KOPT-K1 (cell line): ENCODE measurements around the gene ESX1.
"Not testable (repeated sequence)": the region's sequence is repeated elsewhere in the genome, so short reads cannot be mapped to it uniquely, and the experiment has no call there.

Source experiments
- H3K27ac ChIP-seq: fragments of 200-600 bp; sonication (generic); 2 replicates; pipeline ENCODE4 v1.5.1; 2016; ENCODE audit warnings: antibody characterized with exemption, mild to moderate bottlenecking, low read depth, low read length; ENCODE audit not compliant: poor library complexity, severe bottlenecking
- H3K36me3 ChIP-seq: fragments of 200-600 bp; sonication (generic); 2 replicates; pipeline ENCODE4 v1.5.1; 2017; ENCODE audit warnings: antibody characterized with exemption, mild to moderate bottlenecking, low read length, moderate library complexity; ENCODE audit not compliant: insufficient read depth
- H3K9me3 ChIP-seq: fragments of 200-600 bp; sonication (generic); 2 replicates; pipeline ENCODE4 v1.5.1; 2017; ENCODE audit warnings: antibody characterized with exemption, low read length, mild to moderate bottlenecking; ENCODE audit not compliant: insufficient read depth, poor library complexity, severe bottlenecking

The ESX1 gene

DNA sequence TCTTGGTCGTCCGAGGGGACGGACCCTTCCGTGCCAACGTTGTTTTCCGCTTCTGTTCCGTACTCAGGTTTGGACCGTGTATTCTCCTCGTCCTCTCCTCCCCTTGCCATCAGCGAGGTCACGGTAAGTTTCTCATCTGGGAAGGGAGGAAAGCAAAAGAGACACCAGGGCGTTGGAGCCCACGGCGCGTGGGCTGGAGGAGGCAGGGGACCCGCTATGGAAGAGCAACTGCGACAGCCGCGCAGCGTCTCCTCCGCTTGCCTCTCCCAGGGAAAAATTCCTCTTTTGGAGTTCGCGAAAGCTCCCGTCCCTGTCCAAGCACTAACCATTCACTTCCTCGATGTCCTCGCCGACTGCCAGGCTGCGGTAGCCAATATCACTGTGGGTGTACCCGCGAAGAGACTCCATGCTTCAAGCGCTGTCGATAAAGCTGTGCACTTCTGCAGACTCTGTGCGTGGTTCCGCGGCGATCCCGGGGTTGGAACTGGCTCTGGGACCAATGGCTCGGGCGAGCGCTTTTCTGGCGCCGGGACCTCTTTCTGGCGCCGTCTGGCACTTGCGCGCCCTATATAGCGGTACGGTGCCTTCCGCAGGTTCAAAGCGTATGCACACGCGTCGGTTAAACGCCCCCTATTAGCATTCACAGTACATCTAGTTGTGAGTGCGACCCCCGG, at the start of gene ESX1:
ESX1 (minus strand) TSS at position 492 of the 674 bp plus-strand sequence; CDS start at position 408, 84 bp downstream.
- H3K36me3 ChIP-seq, result no peaks in the 10 kb centered on the region
- no peaks in the 10 kb centered on the region for H3K9me3 ChIP-seq
- no peak within 1 kb of the TSS for H3K27ac ChIP-seq

DNA sequence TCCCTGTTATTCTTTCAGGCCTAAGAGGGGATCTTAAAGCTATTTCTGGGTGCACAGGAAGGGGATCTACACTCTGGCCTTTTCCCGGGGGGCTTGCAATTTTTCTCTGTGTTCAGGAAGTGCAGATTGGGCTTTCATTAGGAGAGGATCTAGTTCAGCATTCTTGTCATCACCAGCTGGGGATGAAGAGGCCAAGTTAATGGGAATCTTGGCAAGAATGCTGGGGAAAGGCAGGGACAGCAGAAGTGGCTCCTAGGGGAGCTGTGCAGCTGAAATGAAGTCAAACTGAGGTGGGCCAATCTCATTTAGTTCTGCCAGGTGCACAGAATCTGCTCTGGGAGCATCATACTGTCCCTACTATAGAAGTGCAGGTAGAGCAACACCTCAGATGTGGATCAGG, 40.9 kb upstream of the ESX1 start:
- Histone ChIP-seq H3K36me3 (no peaks in the 10 kb centered on the region), H3K27ac (no peak overlapping the region), H3K9me3 (no peaks in the 10 kb centered on the region)

DNA sequence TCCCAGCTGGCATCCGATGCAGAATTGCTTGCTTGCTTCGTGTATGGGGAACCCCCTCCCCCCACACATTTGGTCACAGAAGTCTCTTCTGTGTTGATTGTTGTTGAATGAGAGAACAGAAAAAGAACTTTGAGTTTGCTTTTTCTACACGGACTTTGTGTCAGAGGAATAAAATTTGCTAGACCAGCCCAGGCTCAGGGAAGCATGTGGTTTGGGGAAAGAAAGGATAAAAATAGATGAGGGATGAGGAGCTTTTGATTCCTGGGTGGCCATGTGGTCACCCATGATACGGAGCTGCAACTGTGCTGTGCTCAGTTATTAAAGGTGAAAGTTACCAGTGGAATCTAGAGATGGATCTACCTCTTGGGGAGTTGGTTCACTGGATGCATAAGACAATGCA, 34.2 kb upstream of the ESX1 start:
- H3K9me3 ChIP-seq, result no peaks in the 10 kb centered on the region
- no peaks in the 10 kb centered on the region for H3K36me3 ChIP-seq
- no peak overlapping the region for H3K27ac ChIP-seq

DNA sequence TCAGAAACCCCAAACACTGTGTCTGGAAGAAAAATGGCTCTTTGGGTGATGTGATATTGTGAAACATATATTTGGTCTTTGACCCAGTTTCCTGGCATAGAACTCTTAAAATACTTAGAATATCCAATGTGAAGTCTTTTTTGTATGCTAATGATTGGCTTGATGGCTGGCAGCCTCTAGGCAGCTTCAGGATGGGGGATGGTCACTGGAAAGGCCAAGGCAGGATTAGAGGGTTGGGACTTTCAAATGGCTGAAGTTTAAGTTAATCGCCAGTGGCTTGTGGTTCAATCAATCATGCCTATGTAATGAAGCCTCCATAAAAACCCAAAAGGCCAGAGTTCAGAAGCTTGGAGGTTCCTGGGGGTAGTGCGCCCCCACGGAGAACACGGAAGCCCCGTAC, 33.5 kb upstream of the ESX1 start:
- Histone ChIP-seq H3K27ac (no peak overlapping the region), H3K36me3 (no peaks in the 10 kb centered on the region), H3K9me3 (no peaks in the 10 kb centered on the region)

DNA sequence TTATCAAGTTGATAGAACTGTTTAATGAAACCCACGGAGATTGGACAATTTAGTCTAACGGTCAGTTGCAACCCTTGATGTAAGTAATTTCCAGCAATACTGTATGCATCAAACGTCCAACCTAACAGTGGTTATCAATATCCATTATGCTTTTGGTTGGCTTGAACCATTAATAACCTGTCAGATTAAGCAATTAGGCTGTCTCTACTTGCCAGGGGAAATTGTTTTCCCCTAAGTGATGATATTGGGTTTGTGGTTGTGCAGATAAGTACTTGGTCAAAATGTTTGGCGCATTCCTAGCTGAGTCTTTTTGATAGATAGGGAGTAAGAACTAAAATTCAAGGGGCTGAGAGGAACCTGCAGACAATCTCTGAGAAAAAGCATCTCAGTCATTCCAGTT, 30.5 kb upstream of the ESX1 start:
- no peaks in the 10 kb centered on the region for H3K9me3 ChIP-seq
- no peaks in the 10 kb centered on the region for H3K36me3 ChIP-seq
- no peak overlapping the region for H3K27ac ChIP-seq

- Histone ChIP-seq H3K36me3 (no peaks in the 10 kb centered on the region), H3K27ac (no peak overlapping the region), H3K9me3 (no peaks in the 10 kb centered on the region)
Observed at GRCh38 chrX:104284507-104284906, 29.8 kb upstream of the ESX1 start.

DNA sequence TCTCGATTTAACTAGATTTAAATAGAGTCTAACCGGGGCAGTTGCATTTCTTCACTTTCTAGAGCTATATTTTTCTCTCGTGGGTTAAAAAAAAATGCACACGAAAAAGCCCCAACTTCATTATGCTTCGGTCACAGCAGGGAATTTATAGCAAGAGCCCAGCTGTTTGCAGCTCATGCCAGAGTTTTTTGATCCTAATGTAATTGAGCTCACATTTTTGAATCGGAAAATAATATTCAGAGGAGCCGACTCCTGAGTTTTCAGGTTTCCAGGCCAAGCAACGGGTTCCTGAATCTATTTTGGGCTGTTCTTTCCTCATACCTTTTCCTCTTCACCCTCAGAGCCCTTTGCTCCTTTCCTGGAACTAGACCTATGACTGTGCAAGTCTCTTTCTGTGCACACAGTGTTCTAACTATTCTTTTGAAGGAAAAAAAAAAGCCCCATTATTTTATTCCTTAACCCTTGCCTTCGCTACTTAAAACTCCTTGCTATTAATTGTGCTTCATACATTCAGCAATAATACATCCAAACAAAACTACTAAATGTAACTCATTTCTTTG, 27.5 kb upstream of the ESX1 start:
- no peak overlapping the region for H3K27ac ChIP-seq
- H3K9me3 ChIP-seq, result no peaks in the 10 kb centered on the region

DNA sequence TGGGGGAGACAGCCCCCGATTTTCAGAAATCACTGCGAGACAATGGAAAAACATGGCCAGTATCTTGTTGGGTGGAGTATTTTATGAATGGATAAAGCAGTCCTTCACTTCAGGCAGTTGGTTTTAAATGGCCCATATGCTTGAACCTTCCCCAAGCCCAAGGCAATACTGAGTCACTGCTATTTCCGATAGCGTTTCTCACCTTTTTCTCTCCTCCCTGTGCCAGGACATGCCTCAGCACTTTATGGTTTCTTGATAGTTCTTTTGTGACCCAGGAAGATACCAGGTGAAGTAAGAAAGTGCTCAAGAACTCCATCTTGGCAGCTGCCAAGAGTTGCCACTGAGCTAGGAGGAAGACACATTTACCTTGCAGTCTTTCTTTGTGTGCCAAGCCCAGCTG, 26.8 kb upstream of the ESX1 start:
- Histone ChIP-seq H3K9me3 (no peaks in the 10 kb centered on the region), H3K27ac (no peak overlapping the region), H3K36me3 (no peaks in the 10 kb centered on the region)

More for the DNA sequence above, 27.5 kb upstream of the ESX1 start:
- H3K36me3 ChIP-seq, result no peaks in the 10 kb centered on the region

GRCh38 chrX:104280609-104281008, 25.9 kb upstream of the ESX1 start:
- Histone ChIP-seq H3K27ac (no peak overlapping the region), H3K36me3 (no peaks in the 10 kb centered on the region), H3K9me3 (no peaks in the 10 kb centered on the region)

- H3K27ac ChIP-seq, result no peak overlapping the region
- no peaks in the 10 kb centered on the region for H3K36me3 ChIP-seq
- H3K9me3 ChIP-seq, result no peaks in the 10 kb centered on the region
Observed at GRCh38 chrX:104270916-104271512, 16.3 kb upstream of the ESX1 start.

DNA sequence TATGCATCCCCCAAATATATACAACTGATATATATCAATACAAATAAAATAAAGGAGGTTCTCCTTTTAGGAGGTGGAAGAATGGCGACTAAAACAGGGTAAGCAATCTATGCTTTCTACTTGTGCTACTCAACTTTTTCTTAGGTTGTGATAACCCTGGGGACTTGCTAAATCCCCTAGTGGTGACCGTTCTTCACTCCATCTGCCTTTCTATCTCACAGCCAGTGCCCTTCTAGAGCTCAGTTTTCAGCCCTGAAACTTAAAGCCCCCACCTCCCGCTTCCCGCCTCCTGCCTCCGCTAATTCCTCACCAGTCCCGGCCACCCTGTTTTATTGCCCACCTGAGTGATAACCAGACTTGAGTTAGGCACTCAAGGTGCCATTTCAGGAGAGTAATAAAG, 15.5 kb upstream of the ESX1 start:
- Histone ChIP-seq H3K9me3 (no peaks in the 10 kb centered on the region), H3K27ac (no peak overlapping the region), H3K36me3 (no peaks in the 10 kb centered on the region)

DNA sequence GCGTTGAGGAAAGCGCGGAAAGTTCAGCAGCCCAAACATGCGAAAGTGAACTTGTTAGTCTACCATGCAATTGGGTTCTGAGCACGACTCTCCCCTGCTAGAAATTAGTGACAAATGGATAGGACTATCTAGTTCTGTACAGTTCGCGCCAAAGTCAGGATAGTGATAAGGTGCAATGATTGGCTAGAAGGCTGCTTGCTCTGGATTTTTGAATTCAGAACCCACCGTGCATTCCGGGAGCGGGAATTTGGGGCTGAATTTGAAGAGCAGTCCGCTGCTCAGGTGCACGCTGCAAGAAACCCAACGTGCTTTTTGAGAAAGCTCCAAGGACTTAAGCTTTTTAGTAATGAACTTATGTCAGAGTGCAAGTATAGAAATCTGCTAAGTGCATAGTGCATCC, 732 bp upstream of the ESX1 start:
- no peak overlapping the region for H3K27ac ChIP-seq
- no peaks in the 10 kb centered on the region for H3K36me3 ChIP-seq
- H3K9me3 ChIP-seq, result no peaks in the 10 kb centered on the region

DNA sequence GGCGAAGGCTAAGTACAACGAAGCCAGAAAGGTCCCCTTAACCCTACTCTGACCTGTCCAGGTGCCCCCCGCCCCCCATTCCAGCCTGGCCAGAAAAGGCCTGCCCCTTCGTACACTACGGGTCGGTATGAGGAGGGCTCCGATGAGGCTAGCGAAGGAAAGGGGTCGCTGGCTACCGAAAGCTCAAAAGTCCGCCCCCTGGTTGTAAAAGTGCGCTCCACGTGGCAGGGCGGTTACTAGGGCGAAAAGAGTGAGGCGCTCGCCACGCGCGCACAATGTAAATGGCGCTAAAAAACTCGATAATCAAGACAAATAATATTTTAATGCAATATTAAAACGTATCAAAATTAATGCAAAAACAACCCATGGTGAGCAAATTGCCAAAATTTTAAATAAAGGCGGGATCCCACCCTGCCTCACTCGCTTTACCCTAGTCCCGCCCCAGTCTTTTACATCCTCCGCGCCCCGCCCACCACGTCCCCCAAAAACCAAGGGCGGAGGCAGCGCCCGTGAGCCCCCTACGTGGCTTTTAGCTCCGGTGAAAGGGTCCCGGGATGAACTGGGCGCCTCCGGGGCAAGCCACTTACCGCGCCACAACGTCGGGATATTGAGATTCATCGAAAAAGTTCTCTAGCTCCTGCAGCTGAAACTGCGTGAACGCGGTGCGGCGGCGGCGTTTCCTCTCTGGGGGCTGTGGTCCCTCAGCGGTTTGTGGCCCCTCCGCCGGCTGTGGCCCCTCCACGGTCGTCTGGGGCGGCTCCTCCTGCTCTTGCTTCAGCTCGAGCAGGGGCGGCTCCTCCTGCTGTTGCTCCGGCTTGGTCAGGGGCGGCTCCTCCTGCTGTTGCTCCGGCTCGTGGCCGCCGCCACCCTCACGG, 929 bp downstream of the ESX1 start:
- Histone ChIP-seq H3K9me3 (no peaks in the 10 kb centered on the region), H3K27ac (no peak overlapping the region), H3K36me3 (no peaks in the 10 kb centered on the region)

DNA sequence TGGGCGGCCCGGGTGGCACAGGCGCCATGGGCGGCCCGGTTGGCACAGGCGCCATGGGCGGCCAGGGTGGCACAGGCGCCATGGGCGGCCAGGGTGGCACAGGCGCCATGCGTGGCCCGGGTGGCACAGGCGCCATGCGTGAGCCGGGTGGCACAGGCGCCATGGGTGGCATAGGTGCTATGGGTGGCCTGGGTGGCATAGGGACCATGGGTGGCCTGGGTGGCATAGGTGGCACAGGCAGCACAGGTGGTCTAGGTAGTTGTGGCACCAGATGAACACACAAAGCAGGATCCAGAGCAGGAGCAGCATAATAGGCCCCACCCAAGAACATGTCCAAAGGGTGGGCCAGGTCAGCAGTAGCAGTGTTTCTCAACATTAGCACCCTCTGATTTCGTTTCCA, 4.3 kb downstream of the ESX1 start:
- Histone ChIP-seq H3K36me3 (no peaks in the 10 kb centered on the region), H3K9me3 (no peaks in the 10 kb centered on the region), H3K27ac (no peak overlapping the region)

- H3K36me3 ChIP-seq, H3K27ac ChIP-seq, H3K9me3 ChIP-seq: not testable (repeated sequence)
Observed at GRCh38 chrX:104230060-104230459, 24.7 kb downstream of the ESX1 start.
